DMS53 treated with DMSO at 0.1 percent for 48 hours (cell line): ENCODE measurements around the gene SLC12A2.

Experiments
- DNase-seq: peaks from one replicate; lab custom pipeline; 2025; ENCODE audit not compliant: unreplicated experiment; lab: John Stamatoyannopoulos, UW

SLC12A2 gene

DNA sequence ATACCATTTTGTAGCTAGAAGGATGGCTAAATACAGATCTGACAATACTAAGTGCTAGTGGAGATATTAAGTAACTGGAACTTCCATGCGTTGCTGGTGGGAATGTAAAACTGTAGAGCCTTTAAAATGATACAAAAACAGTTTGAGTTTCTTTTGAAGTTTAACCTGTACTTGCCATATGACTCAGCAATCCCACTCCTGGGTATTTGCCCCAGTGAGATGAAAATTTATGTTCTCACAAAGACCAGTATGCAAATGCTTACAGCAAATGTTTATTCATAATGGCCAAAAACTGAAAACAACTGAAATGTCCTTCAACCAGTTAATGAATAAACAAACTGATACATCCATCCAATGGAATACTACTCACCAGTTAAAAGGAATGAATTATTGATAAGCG lies 137.3 kb downstream of the SLC12A2 start:
- DNase-seq, result no peak

DNA sequence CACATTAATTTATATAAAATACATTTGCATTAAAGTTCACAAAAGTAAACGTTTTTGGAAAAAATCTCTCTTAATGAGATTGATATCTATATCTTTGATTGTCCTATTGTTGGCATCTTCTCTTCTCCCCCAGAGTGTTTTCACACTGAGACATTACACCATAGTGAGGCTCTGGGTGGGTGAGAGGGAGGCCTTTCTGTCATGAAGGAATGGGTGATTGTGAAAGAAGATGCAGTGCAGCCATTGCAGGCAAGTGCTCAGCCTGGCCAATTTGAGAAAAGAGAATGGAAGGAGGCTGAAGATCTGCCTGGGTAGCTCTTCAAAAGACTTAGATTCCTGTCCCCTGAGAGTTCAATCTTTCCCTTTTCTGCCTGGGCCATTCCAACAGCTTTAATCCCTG lies 140.8 kb downstream of the SLC12A2 start:
- no peak for DNase-seq

GRCh38 chr5:128225245-128226030 lies 141.9 kb downstream of the SLC12A2 start:
- DNase-seq, result no peak

DNA sequence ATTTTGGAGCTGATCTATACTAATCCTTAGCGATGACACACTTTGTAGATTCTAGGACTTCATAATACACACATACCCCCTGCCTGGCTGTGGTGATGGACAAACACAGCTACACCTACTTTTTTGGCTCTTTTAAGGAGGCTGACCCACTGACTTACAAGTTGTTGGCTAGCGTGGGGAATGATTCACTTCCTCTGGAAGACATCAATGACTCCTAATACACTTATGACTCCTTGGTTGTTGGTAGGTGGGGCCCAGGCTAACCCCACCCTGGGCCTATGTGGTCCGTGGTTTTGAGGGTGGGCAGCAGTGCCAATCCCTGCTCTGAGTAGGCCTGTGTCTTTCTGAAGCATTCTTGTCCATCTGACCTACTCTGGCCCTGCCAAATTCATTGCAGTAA lies 144.4 kb downstream of the SLC12A2 start:
- DNase-seq, result no peak

DNA sequence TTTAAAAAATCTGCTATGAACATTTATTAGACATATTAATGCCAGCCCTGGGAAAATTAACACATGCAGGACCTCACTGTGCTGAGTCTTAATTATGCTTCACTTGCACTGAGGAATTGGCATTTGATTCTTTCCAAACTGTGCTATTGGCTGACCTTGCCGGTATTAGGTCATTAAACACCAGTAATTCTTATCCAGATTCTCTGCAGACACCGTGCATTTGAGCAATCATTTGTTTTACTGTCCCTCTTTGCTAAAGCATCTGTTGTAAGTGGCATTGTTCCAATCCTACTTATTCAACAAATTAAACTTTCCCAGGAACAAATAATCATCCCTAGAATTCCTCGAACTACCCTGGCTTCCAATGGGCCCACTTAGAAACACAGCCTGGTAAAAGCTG lies 145.0 kb downstream of the SLC12A2 start:
- no peak for DNase-seq

GRCh38 chr5:128234928-128235641 lies 151.5 kb downstream of the SLC12A2 start:
- DNase-seq, result no peak

- no peak for DNase-seq
Measured at GRCh38 chr5:128236334-128236733, 152.8 kb downstream of the SLC12A2 start.

DNA sequence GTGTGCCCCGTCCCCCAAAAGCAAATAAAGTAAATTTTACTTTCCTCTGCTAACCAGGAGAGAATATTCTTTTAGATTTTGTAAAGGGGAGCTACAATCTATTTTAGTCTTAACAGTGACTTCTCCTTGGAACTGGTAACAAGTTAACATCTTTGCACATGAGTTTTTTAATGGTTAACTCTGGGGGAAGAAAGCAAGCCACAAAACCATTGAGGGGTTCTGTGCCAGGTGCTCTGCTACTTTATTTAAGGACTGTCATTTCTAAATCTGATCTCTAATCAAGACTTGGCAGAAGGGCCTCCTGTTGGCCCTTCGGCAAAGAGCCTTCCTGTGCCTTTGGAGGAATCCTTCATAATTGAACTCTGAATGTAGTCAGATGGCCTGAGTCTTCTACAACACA lies 153.4 kb downstream of the SLC12A2 start:
- DNase-seq, result no peak

DNA sequence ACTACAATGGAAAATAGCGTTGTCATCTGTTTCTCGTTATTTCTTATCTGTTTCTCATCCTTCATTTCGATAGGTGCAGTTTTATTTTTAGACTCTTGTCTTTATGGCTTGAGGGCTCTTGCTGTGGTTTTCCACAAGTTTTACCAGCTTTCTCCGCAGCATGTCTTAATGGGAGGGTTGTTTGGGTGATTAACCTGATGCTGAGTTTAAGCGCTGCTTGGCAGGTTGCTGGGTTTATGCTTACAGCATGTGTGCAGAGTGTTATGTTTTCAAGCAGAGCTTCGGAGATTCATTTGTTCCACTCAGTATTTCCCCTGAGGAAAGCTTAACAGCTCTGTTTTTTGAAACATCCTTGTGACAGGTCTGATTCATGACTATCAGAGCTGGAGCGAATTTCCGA lies 154.0 kb downstream of the SLC12A2 start:
- DNase-seq, result no peak
